ENCODE measurements around the gene CCT7. TPM values are rescaled to one million over a fixed set of nuclear protein-coding genes. Genes with fewer than 3 reads are reported as not detected.

CCT7 gene
- total and polyA plus RNA-seq, 2 donors (not counting 3 experiments of a cell fraction or from before 2014, with no cell fraction given): 343 to 362 TPM

DNA sequence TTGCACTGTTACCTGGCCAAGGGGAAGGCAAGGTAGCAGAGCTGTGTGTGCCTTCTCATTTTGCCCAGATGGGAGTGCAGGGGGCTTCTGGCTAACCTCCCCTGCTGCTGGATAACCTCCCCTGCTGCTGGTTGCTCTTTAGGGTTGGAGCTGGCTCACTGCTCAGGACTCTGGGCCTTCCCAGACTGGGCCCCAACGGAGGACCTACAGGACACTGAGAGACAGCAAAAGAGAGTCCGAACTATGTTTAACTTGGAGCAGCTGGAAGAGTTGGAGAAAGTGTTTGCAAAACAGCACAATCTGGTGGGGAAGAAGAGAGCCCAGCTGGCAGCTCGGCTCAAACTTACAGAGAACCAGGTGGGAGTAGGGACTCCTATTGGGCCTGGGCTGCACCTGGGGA, 25.9 kb upstream of the CCT7 start:
- FAIRE-seq: no peak
- no peak for TF ChIP-seq EZH2 (IDR thresholded peaks at IDR 0.05; ENCODE audit: borderline replicate concordance, low read depth, low read length, severe bottlenecking)
- TF ChIP-seq, protein P1, sequence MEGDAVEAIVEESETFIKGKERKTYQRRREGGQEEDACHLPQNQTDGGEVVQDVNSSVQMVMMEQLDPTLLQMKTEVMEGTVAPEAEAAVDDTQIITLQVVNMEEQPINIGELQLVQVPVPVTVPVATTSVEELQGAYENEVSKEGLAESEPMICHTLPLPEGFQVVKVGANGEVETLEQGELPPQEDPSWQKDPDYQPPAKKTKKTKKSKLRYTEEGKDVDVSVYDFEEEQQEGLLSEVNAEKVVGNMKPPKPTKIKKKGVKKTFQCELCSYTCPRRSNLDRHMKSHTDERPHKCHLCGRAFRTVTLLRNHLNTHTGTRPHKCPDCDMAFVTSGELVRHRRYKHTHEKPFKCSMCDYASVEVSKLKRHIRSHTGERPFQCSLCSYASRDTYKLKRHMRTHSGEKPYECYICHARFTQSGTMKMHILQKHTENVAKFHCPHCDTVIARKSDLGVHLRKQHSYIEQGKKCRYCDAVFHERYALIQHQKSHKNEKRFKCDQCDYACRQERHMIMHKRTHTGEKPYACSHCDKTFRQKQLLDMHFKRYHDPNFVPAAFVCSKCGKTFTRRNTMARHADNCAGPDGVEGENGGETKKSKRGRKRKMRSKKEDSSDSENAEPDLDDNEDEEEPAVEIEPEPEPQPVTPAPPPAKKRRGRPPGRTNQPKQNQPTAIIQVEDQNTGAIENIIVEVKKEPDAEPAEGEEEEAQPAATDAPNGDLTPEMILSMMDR (IDR thresholded peaks at IDR 0.05; ENCODE audit: extremely low read depth in 1 of 2, insufficient read depth in 1 of 2, low read depth in 1 of 2, low read length in 2 of 2): no peak
- no peak for TF ChIP-seq MYC (IDR thresholded peaks at IDR 0.05; ENCODE audit: low read depth, low read length)
- TF ChIP-seq GATA2 (IDR thresholded peaks at IDR 0.05; ENCODE audit: insufficient read depth, insufficient read length, low read depth, low read length): no peak
- TF ChIP-seq POLR2A (IDR thresholded peaks at IDR 0.05; ENCODE audit: low read depth, low read length): no peak
- TF ChIP-seq JUN (IDR thresholded peaks at IDR 0.05; ENCODE audit: borderline replicate concordance, insufficient read depth, insufficient read length, low read depth): no peak
- TF ChIP-seq POLR2AphosphoS5 (IDR thresholded peaks at IDR 0.05; ENCODE audit: insufficient read depth, low read depth, low read length): no peak
- TF ChIP-seq FOS (IDR thresholded peaks at IDR 0.05; ENCODE audit: borderline replicate concordance, insufficient read depth, low read length): no peak
- TF ChIP-seq, protein P2, sequence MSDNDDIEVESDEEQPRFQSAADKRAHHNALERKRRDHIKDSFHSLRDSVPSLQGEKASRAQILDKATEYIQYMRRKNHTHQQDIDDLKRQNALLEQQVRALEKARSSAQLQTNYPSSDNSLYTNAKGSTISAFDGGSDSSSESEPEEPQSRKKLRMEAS (IDR thresholded peaks at IDR 0.05; ENCODE audit: insufficient read depth, insufficient read length): no peak
- no peaks in the 10 kb centered on the region for H4K20me1 ChIP-seq (replicated peaks; ENCODE audit: control insufficient read depth, extremely low read depth, insufficient read depth, low read length)

More for the DNA sequence above, 25.9 kb upstream of the CCT7 start:
- CTCF ChIA-PET: interaction anchor here (1.4 kb wide), 1 partner anchor 16 kb away, joined by 3 read pairs; no protein-coding TSS in a partner anchor
- Histone ChIP-seq H3K9me1 (replicated peaks; ENCODE audit: control insufficient read depth, extremely low read depth, insufficient read depth, low read length) (no peaks in the 10 kb centered on the region), H3K9me3 (replicated peaks; ENCODE audit: control insufficient read depth, insufficient read depth, low read length) (no peaks in the 10 kb centered on the region), H3K4me2 (ENCODE audit: insufficient read depth, low read length) (no peak overlapping the region), H3K4me1 (ENCODE audit: control insufficient read depth, extremely low read depth, insufficient read depth, low read length) (no peaks in the 10 kb centered on the region), H3K79me2 (ENCODE audit: control insufficient read depth, insufficient read depth, low read length) (no peaks in the 10 kb centered on the region), H3K27me3 (ENCODE audit: control insufficient read depth in 2 of 2, insufficient read depth in 2 of 2, low read length in 2 of 2) (peaks cover 19 to 22% of the 10 kb centered on the region in 2 experiments), H3K4me3 (replicated peaks in 1 of 3; ENCODE audit: insufficient read depth in 1 of 3, low read depth in 1 of 3, low read length in 3 of 3) (no peak overlapping the region), H3K9ac (replicated peaks; ENCODE audit: extremely low read depth, insufficient read depth, low read length) (no peak overlapping the region), H2AFZ (ENCODE audit: low read depth, low read length) (no peak overlapping the region), H3K27ac (ENCODE audit: insufficient read depth, low read depth, low read length) (no peak overlapping the region), H3K36me3 (ENCODE audit: control insufficient read depth in 2 of 2, extremely low read depth in 1 of 2, insufficient read depth in 2 of 2, low read length in 2 of 2) (no peaks in the 10 kb centered on the region)
- dilution Hi-C loops (cut with MboI; ENCODE audit: extremely low pct_ligation_motif_present, low sequenced_read_pairs) (no loop called here), intact Hi-C loops (cut with micrococcal nuclease) (no loop called here)
- no peak for DNase-seq (ENCODE audit: low read depth, low spot score)
- no TSS peak for BruUV-seq (replicated peaks)
- POLR2A ChIA-PET: no interaction called here

Measured in endothelial cell of umbilical vein (primary cell).